Esophagus muscularis mucosa (tissue), 4 donors: ENCODE data around the gene CHL1. TPM values are rescaled to one million over a fixed set of nuclear protein-coding genes. Genes with fewer than 3 reads are reported as not detected.

Experiments
- DNase-seq: peaks from one replicate; pipeline ENCODE4 v3.0.0-alpha.2; 2017; ENCODE audit errors: extremely low spot score
- H3K27ac ChIP-seq, 4 donors: fragments of 200-600 bp; sonication (generic); replicated peaks in 1 of 4; 1 replicate in 3 of 4; 2 replicates in 1 of 4; pipeline ENCODE4 v1.5.1; 2016 to 2019; ENCODE audit warnings: mild to moderate bottlenecking in 1 of 4
- H3K27me3 ChIP-seq, 4 donors: fragments of 200-600 bp; sonication (generic); one replicate each; pipeline versions ENCODE4 v1.5.1 to v1.6.0; 2016 to 2019
- H3K36me3 ChIP-seq, 4 donors: fragments of 200-600 bp; sonication (generic); one replicate each; pipeline ENCODE4 v1.5.1; 2016 to 2019
- H3K4me1 ChIP-seq, 4 donors: fragments of 200-600 bp; sonication (generic); one replicate each; pipeline ENCODE4 v1.5.1; 2016 to 2019
- H3K4me3 ChIP-seq, 4 donors: fragments of 200-600 bp; sonication (generic); 1 replicate in 2 of 4; 2 replicates in 2 of 4; pipeline ENCODE4 v1.5.1; 2016 to 2019; ENCODE audit warnings: mild to moderate bottlenecking in 4 of 4, moderate library complexity in 1 of 4
- H3K9me3 ChIP-seq, 4 donors: fragments of 200-600 bp; sonication (generic); 1 replicate in 3 of 4; 2 replicates in 1 of 4; pipeline ENCODE4 v1.5.1; 2016 to 2019
- EP300 ChIP-seq: sonication (generic); formaldehyde crosslinking; IDR thresholded peaks from one replicate; pipeline ENCODE4 v1.6.1; 2017; ENCODE audit warnings: antibody characterized with exemption
- POLR2A ChIP-seq: fragments of 450-650 bp; IDR thresholded peaks from one replicate; pipeline ENCODE4 v1.6.1; 2017; ENCODE audit warnings: antibody characterized with exemption, moderate library complexity, mild to moderate bottlenecking, low read depth
- POLR2AphosphoS5 ChIP-seq, 2 donors: sonication (generic); formaldehyde crosslinking; IDR thresholded peaks; one replicate each; pipeline ENCODE4 v1.6.1; 2017; ENCODE audit warnings: antibody characterized with exemption in 2 of 2
- WGBS: methylation state at CpG from one replicate; pipeline ENCODE4 v1.1.5; 2018; 5-methylcytosine and 5-hydroxymethylcytosine counted together
- intact Hi-C: fragments of 100-400 bp; cut with DNase I; formaldehyde crosslinking; loops from one replicate; pipeline ENCODE4 v1.15.1; 2023
- small RNA-seq, 3 donors: library from RNA; depleted of rRNA; stranded (forward); fragments of <200 nt; gene quantifications; one replicate each; pipeline ENCODE3, GENCODE V24; 2016
- total RNA-seq, 4 donors: library from RNA; depleted of rRNA; stranded (reverse); fragments of >200 nt; gene quantifications; one replicate each; pipeline versions ENCODE4 v1.1.0 to v1.2.1, GENCODE V29; 2016
- TF ChIP-seq, protein P1 (sequence below), 3 experiments: fragments of 200-600 bp in 2 of 3; fragments of 450-650 bp in 1 of 3; sonication (generic) in 2 of 3; IDR thresholded peaks; one replicate each; pipeline ENCODE4 v1.5.1; 2017 to 2019; ENCODE audit warnings: antibody characterized with exemption in 3 of 3, mild to moderate bottlenecking in 2 of 3, moderate library complexity in 1 of 3

Gene CHL1
- total RNA-seq, 4 donors from 2014 or later: 33.0 to 49.1 (median 42.5) TPM

DNA sequence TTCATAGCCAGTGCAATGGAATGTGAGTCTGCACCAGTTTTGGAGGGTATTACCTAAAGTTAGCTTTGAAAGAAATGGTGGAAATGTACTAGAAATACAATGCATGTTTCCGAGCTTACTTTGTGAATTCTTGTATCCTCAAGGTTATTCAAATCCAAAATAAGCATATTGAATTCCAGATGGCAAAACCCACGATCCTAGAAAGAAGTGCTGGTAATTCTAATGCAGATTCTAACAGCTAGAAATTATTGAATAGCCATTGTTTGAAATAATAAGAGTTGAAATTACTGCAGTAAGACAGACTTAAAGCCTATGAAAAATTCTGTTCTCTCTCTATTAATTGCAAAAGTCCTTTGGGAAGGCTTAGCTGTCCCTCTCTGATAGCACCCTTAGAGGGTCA lies 258.4 kb downstream of the CHL1 start:
- H3K36me3 ChIP-seq: no peaks in the 10 kb centered on the region
- no peak for DNase-seq
- WGBS: 48% methylated on average over 2 of the region's 2 CpGs
- no peaks in the 10 kb centered on the region for H3K9me3 ChIP-seq
- no peak overlapping the region for H3K4me3 ChIP-seq
- peaks cover 0 to 5% (median 0%) of the 10 kb centered on the region in 4 donors for H3K4me1 ChIP-seq
- no peak overlapping the region for H3K27ac ChIP-seq
- intact Hi-C loops: no loop called here
- TF ChIP-seq, protein P1, sequence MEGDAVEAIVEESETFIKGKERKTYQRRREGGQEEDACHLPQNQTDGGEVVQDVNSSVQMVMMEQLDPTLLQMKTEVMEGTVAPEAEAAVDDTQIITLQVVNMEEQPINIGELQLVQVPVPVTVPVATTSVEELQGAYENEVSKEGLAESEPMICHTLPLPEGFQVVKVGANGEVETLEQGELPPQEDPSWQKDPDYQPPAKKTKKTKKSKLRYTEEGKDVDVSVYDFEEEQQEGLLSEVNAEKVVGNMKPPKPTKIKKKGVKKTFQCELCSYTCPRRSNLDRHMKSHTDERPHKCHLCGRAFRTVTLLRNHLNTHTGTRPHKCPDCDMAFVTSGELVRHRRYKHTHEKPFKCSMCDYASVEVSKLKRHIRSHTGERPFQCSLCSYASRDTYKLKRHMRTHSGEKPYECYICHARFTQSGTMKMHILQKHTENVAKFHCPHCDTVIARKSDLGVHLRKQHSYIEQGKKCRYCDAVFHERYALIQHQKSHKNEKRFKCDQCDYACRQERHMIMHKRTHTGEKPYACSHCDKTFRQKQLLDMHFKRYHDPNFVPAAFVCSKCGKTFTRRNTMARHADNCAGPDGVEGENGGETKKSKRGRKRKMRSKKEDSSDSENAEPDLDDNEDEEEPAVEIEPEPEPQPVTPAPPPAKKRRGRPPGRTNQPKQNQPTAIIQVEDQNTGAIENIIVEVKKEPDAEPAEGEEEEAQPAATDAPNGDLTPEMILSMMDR (IDR thresholded peaks at IDR 0.05): no peak
- TF ChIP-seq POLR2A (no peak), POLR2AphosphoS5 (IDR thresholded peaks at IDR 0.05) (no peak), EP300 (no peak)
- H3K27me3 ChIP-seq: no peaks in the 10 kb centered on the region

DNA sequence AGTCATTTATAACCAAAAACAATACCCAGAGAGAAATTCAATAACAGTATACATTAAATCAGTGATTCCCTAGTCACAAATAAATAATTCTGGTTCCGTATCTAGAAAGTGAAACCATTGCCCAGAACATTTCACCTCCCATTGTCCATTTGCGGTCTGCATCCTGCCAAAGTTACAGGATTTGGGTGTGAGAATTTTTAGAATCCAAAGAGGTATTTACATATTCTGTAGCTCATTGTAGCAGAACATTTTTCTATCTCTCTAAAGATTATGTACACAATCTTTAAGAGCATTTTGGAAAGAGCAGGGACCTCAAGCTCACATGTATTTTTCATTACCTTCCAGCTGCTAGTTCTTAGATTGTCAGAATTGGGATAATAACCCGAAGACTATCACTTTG lies 261.6 kb downstream of the CHL1 start:
- intact Hi-C loops: no loop called here
- WGBS: 61% methylated on average over 3 of the region's 3 CpGs
- no peak for TF ChIP-seq POLR2AphosphoS5 (IDR thresholded peaks at IDR 0.05)
- TF ChIP-seq EP300: no peak
- TF ChIP-seq, protein P1 (IDR thresholded peaks at IDR 0.05): no peak
- no peak for TF ChIP-seq POLR2A
- Histone ChIP-seq H3K4me1 (peaks cover 0 to 5% (median 0%) of the 10 kb centered on the region in 4 donors), H3K4me3 (no peak overlapping the region), H3K36me3 (no peaks in the 10 kb centered on the region), H3K27ac (no peak overlapping the region), H3K27me3 (no peaks in the 10 kb centered on the region), H3K9me3 (no peaks in the 10 kb centered on the region)
- no peak for DNase-seq

DNA sequence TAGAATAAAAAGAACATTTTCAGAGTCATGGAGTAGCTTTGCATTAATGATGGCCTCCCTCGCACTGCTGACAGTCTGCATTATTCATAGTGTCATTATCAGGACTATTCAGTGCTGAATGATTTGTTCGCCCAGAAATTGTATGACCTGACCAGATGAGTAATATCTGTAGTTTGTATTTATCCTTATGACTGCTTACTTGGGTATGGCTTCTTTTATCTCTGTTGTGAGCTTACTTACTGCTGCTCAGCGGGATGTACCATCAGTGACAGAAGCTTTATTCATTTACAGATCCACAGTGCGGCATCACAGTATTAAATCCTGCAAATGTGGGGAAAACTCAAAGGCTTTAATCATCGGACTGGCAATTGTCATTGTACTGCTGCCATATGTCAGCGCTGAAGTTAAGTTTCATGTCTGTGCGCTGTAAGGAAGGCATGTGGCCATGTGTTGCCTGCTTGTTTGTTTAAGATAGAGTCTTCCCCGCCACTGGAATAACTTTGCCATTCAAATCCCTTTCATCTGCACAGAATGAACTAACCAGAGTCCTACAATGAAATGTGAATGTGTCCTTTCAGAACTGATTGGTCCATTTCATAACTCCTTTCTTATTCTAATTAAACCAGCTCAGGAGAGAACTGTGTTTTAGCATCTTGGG lies 262.2 kb downstream of the CHL1 start:
- no peak for TF ChIP-seq EP300
- TF ChIP-seq POLR2AphosphoS5 (IDR thresholded peaks at IDR 0.05): no peak
- TF ChIP-seq POLR2A: no peak
- TF ChIP-seq, protein P1 (IDR thresholded peaks at IDR 0.05): no peak
- 66% methylated on average over 8 of the region's 8 CpGs for WGBS
- intact Hi-C loops: no loop called here
- H3K4me3 ChIP-seq: no peak overlapping the region
- H3K36me3 ChIP-seq: no peaks in the 10 kb centered on the region
- H3K27ac ChIP-seq: no peak overlapping the region
- H3K4me1 ChIP-seq: peaks cover 0 to 5% (median 0%) of the 10 kb centered on the region in 4 donors
- no peak for DNase-seq
- H3K27me3 ChIP-seq: no peaks in the 10 kb centered on the region
- no peaks in the 10 kb centered on the region for H3K9me3 ChIP-seq

Small RNA genes within 50 kb of the gene (small RNA-seq; reads per million reads assigned to genes)
- gene RNU6-1194P: 0 reads per million in 3 donors
